Calu3 (cell line): ENCODE data around the gene RETREG1. TPM values are rescaled to one million over a fixed set of nuclear protein-coding genes. Genes with fewer than 3 reads are reported as not detected.
"Not testable (repeated sequence)": the region's sequence is repeated elsewhere in the genome, so short reads cannot be mapped to it uniquely, and the experiment has no call there.

Experiments
- BruUV-seq: library from RNA; stranded (reverse); fragments of 400-500 nt; replicated peaks from 2 replicates; lab custom pipeline; 2021; lab: Mats Ljungman, UMichigan
- CTCF ChIA-PET: fragments of 300-600 bp; sonication (Branson Sonifier 250); formaldehyde crosslinking; loops from one replicate; lab custom pipeline; 2022; ENCODE audit warnings: antibody characterized with exemption; lab: Charles Lee
- DNase-seq: peaks from one replicate; pipeline ENCODE4 v3.0.0; 2022
- H3K27ac Mint-ChIP-seq: one replicate; pipeline ENCODE4 v1.8.0; 2022; ENCODE audit warnings: mixed read lengths; ENCODE audit not compliant: unreplicated experiment
- H3K27me3 Mint-ChIP-seq: one replicate; pipeline ENCODE4 v1.8.0; 2022; ENCODE audit warnings: mixed read lengths; ENCODE audit not compliant: unreplicated experiment
- H3K36me3 Mint-ChIP-seq: one replicate; pipeline ENCODE4 v1.8.0; 2022; ENCODE audit warnings: mild to moderate bottlenecking, moderate library complexity, mixed read lengths; ENCODE audit not compliant: insufficient read depth, unreplicated experiment
- H3K4me1 Mint-ChIP-seq: one replicate; pipeline ENCODE4 v1.8.0; 2022; ENCODE audit warnings: mild to moderate bottlenecking, low read depth, mixed read lengths; ENCODE audit not compliant: unreplicated experiment
- H3K4me3 Mint-ChIP-seq: one replicate; pipeline ENCODE4 v1.8.0; 2022; ENCODE audit warnings: mild to moderate bottlenecking, low read depth, moderate library complexity, mixed read lengths; ENCODE audit not compliant: unreplicated experiment
- H3K9me3 Mint-ChIP-seq: one replicate; pipeline ENCODE4 v1.8.0; 2022; ENCODE audit warnings: low read depth, mixed read lengths; ENCODE audit not compliant: unreplicated experiment
- CTCF ChIP-seq: fragments of 200-600 bp; IDR thresholded peaks from one replicate; pipeline ENCODE4 v1.8.0; 2022; ENCODE audit warnings: antibody characterized with exemption; ENCODE audit not compliant: unreplicated experiment
- intact Hi-C: fragments of 100-400 bp; cut with micrococcal nuclease; formaldehyde crosslinking; loops from one replicate; pipeline ENCODE4 v1.10.0; 2022; ENCODE audit not compliant: unreplicated experiment
- total RNA-seq: library from RNA; stranded (reverse); gene quantifications from 2 replicates; pipeline ENCODE4 v1.2.3, GENCODE V29; 2022

RETREG1 gene
- total RNA-seq, 1 experiment from 2014 or later: 12.0 TPM

GRCh38 chr5:16480144-16480543, 136.7 kb downstream of the RETREG1 start:
- intact Hi-C loops: no loop called here
- H3K9me3 Mint-ChIP-seq: no peaks in the 10 kb centered on the region
- BruUV-seq: no TSS peak
- TF ChIP-seq CTCF: no peak
- H3K4me1 Mint-ChIP-seq: peaks cover 10% of the 10 kb centered on the region
- DNase-seq: no peak
- no peaks in the 10 kb centered on the region for H3K36me3 Mint-ChIP-seq
- no peak overlapping the region for H3K27ac Mint-ChIP-seq
- CTCF ChIA-PET: no interaction called here
- no peaks in the 10 kb centered on the region for H3K27me3 Mint-ChIP-seq
- H3K4me3 Mint-ChIP-seq: no peak overlapping the region

GRCh38 chr5:16477541-16477940, 139.3 kb downstream of the RETREG1 start:
- H3K27ac Mint-ChIP-seq: no peak overlapping the region
- no peak for TF ChIP-seq CTCF
- H3K27me3 Mint-ChIP-seq: no peaks in the 10 kb centered on the region
- H3K36me3 Mint-ChIP-seq: no peaks in the 10 kb centered on the region
- no peaks in the 10 kb centered on the region for H3K9me3 Mint-ChIP-seq
- BruUV-seq: no TSS peak
- CTCF ChIA-PET: no interaction called here
- H3K4me3 Mint-ChIP-seq: no peak overlapping the region
- DNase-seq: no peak
- H3K4me1 Mint-ChIP-seq: no peaks in the 10 kb centered on the region
- intact Hi-C loops: no loop called here

GRCh38 chr5:16476417-16476816, 140.4 kb downstream of the RETREG1 start:
- H3K27me3 Mint-ChIP-seq, H3K4me3 Mint-ChIP-seq, DNase-seq, H3K9me3 Mint-ChIP-seq, CTCF ChIA-PET, H3K4me1 Mint-ChIP-seq, H3K27ac Mint-ChIP-seq, BruUV-seq, H3K36me3 Mint-ChIP-seq, intact Hi-C loops: not testable (repeated sequence)

GRCh38 chr5:16471387-16471786, 145.4 kb downstream of the RETREG1 start:
- TF ChIP-seq CTCF: no peak
- intact Hi-C loops: no loop called here
- no peak overlapping the region for H3K27ac Mint-ChIP-seq
- no peak overlapping the region for H3K4me3 Mint-ChIP-seq
- H3K36me3 Mint-ChIP-seq: peaks cover 12% of the 10 kb centered on the region
- no peak for DNase-seq
- H3K27me3 Mint-ChIP-seq: no peaks in the 10 kb centered on the region
- H3K4me1 Mint-ChIP-seq: peaks cover 11% of the 10 kb centered on the region
- H3K9me3 Mint-ChIP-seq: no peaks in the 10 kb centered on the region
- no TSS peak for BruUV-seq
- CTCF ChIA-PET: no interaction called here

GRCh38 chr5:16467363-16468219, 149.2 kb downstream of the RETREG1 start:
- CTCF ChIA-PET: interaction anchor here (1.4 kb wide), 1 partner anchor 77 kb away, joined by 3 read pairs; no protein-coding TSS in a partner anchor
- peak overlapping the region; percentile 93 for H3K4me3 Mint-ChIP-seq
- H3K9me3 Mint-ChIP-seq: no peaks in the 10 kb centered on the region
- BruUV-seq: no TSS peak
- peak overlapping the region; percentile 76 for H3K27ac Mint-ChIP-seq
- H3K36me3 Mint-ChIP-seq: peaks cover 47% of the 10 kb centered on the region
- H3K27me3 Mint-ChIP-seq: no peaks in the 10 kb centered on the region
- intact Hi-C loops: no loop called here
- peaks cover 20% of the 10 kb centered on the region for H3K4me1 Mint-ChIP-seq
- DNase-seq: no peak
- no peak for TF ChIP-seq CTCF
